NOMO-1 treated with DMSO at 0.1 percent for 48 hours (cell line): ENCODE data around the gene PAK6.

Source experiments
- DNase-seq: peaks from one replicate; lab custom pipeline; 2025; ENCODE audit not compliant: unreplicated experiment; lab: John Stamatoyannopoulos, UW

Gene PAK6

GRCh38 chr15:40255033-40255432, 16.2 kb downstream of the PAK6 start:
- no peak for DNase-seq

GRCh38 chr15:40256638-40257235, 17.9 kb downstream of the PAK6 start:
- peak; percentile 17 for DNase-seq

GRCh38 chr15:40257656-40258450, 19.0 kb downstream of the PAK6 start:
- DNase-seq = no peak

- no peak for DNase-seq
These were observed 19.7 kb downstream of the PAK6 start for GRCh38 chr15:40258544-40258943.

GRCh38 chr15:40259021-40259420, 20.2 kb downstream of the PAK6 start:
- no peak for DNase-seq

GRCh38 chr15:40263024-40263754, 24.3 kb downstream of the PAK6 start:
- no peak for DNase-seq

- DNase-seq = no peak
These were observed 25.7 kb downstream of the PAK6 start for GRCh38 chr15:40264321-40265153.

- no peak for DNase-seq
These were observed 26.5 kb downstream of the PAK6 start for GRCh38 chr15:40265355-40265754.

GRCh38 chr15:40265875-40266274, 27.0 kb downstream of the PAK6 start:
- no peak for DNase-seq

- DNase-seq = peak; percentile 41
These were observed 28.0 kb downstream of the PAK6 start for GRCh38 chr15:40266828-40267304.

GRCh38 chr15:40267670-40268069, 28.8 kb downstream of the PAK6 start:
- no peak for DNase-seq

GRCh38 chr15:40269604-40270003, 30.7 kb downstream of the PAK6 start:
- no peak for DNase-seq

- no peak for DNase-seq
These were observed 31.6 kb downstream of the PAK6 start for GRCh38 chr15:40270246-40270995.

- DNase-seq = no peak
These were observed 33.0 kb downstream of the PAK6 start for GRCh38 chr15:40271685-40272484.

- no peak for DNase-seq
These were observed 33.7 kb downstream of the PAK6 start for GRCh38 chr15:40272485-40273056.

GRCh38 chr15:40273428-40273827, 34.6 kb downstream of the PAK6 start:
- DNase-seq = no peak

GRCh38 chr15:40274350-40275274, 35.7 kb downstream of the PAK6 start:
- peak; percentile 75 for DNase-seq

GRCh38 chr15:40275523-40275922, 36.7 kb downstream of the PAK6 start:
- DNase-seq = no peak
